ENCODE measurements around the gene POLL.

Gene POLL

DNA sequence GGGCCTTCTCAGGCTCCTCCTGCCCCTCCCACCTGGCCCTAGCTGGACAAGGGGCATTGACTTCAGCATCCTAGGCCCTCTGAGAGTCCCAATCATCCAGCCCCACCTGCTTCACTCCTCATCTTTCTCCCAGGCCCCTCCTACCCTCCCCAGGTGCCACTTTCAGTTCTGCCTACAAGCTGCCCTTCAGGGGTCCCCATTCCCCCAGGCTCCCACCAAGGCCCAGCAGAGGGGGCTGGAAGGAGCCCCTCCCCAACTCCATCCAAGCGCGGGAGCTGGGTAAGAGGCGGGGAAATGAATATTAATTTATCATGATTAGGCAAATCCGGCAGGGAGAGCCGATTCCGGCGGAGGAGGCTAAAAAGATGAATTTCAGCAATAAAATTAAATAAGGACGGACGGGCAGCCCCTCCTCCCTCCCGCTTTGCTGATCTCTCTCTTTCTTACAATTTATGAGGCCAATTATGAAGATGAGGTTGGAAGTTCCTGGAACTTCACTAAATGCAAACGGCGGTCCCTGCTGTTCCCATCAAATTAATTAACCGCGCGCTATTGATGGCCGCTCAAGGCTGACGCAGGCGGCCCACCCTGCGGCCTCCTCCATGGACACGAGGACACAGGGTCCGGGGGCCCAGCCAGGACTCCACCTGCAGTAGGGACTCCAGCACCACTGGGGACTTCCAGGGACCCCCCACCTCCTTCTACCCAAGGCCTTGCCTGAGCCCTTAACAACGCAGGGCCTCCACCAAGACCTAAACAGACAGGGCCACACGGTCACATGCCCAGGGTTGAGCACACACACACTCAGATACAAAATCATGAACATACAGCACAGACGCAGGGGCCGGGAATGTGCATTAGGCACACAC is 13.9 kb downstream of the POLL start:
- DNase-seq (ENCODE audit: low spot score): no peak

- DNase-seq (ENCODE audit: low spot score): no peak
These were observed 15.3 kb downstream of the POLL start for GRCh38 chr10:101572785-101573184.

GRCh38 chr10:101572126-101572525 is 15.9 kb downstream of the POLL start:
- DNase-seq (ENCODE audit: low spot score): no peak

DNA sequence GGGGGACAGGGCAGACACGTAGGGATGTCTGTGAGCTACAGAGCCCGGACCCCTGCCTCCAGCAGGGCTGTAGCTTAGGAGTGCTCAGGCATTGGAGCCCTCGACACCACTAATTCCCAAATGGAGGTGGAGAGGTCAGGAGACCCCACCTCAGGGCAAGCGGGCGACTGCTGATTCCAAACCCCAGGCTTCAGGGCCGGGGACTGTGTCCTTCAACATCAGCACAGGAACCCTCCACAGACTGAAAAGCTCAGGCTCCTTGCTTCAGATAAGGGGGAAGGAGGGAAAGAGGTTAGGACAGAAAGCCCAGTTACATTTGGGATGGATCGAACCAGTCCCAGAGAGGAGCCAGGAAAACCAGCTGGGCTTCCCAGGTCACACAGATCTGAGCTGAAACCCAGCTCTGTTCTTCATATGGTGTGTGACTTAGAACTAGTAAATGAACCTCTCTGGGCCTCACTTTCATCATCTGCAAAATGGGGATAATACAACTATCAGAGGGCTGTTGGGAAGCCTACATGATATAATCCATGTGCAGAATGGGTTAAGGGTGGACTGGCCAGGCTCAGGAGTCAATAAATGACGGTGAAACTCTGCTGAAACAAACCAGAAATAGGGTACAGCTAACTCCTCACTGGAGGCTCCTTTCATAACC is 16.7 kb downstream of the POLL start:
- DNase-seq (ENCODE audit: low spot score): no peak

DNA sequence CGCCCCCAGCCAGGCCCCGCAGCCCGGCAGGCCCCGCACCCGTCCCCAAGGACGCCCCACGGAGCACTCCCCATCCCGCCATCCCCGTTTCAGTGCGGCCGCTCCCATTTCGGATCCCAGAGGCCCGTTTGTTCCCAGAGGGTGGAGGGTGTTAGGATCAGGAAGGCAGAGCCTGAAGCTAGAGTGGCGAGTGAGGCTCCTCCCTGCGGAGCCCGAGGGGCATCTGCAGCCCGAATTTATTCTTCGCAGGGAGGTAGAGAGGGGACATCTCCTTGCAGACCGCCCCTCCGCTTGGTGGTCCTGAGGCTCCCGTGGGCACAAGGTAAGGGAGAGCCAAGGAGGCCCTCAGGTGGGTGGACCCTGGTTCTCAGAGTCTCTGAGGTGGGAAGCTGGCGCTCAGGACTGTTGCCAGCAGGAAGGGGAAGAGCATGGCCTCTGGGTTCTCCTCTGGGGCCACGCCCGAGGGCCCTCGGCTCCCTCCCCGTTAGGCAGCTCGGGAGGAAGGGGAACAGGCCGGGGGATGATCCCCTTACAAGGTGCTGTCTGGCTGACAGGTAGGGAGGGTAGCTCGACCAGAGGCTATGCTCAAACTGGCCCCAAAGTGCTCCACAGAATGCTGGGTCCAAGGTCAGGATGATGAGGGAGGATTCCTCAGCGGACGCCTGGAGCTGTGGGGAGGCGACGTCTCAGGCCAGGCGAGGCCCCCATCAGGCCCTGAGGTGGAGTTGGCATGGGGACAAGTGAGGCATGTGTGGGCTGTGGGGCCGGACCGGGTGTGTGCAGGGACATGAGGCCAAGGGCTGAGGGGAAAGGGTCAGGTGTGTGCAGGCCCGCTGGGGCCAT is 17.4 kb downstream of the POLL start:
- no peak for DNase-seq (ENCODE audit: low spot score)

GRCh38 chr10:101569622-101570427 is 18.2 kb downstream of the POLL start:
- DNase-seq (ENCODE audit: low spot score): peak; percentile 74

- DNase-seq (ENCODE audit: low spot score): no peak
These were observed 18.8 kb downstream of the POLL start for GRCh38 chr10:101569323-101569621.

DNA sequence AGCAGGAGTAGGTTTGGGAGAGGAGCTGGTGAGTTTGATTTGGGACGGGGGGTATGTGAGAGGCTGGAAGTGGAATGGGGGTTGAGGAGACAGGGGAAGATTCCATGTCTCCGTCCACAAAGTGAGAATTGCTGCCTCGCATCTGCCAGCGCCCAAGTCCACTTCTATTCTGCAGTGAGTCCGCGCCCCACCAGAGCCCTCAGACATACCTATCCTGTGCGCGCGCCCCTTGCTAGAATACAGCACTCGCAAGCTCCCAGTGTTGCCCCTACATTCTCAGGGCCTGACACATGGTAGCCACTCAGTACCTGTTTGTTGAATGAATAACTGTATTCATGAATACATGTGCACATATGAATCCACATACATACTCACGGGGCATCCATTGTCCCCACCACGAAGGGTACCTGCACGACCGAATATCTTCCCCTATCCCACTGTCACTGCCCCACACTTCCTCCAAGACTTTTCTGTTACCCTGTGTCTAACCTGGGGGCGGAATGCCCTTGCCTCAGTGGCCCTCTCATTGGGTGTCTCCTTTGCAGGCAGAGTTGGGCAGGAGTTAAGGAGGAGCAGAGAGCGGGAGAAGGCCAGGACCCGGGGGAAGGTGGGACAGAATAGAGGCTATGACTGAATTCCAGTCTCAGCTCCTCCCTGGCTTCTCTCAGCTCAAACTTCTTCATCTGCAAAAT is 19.9 kb downstream of the POLL start:
- no peak for DNase-seq (ENCODE audit: low spot score)

DNA sequence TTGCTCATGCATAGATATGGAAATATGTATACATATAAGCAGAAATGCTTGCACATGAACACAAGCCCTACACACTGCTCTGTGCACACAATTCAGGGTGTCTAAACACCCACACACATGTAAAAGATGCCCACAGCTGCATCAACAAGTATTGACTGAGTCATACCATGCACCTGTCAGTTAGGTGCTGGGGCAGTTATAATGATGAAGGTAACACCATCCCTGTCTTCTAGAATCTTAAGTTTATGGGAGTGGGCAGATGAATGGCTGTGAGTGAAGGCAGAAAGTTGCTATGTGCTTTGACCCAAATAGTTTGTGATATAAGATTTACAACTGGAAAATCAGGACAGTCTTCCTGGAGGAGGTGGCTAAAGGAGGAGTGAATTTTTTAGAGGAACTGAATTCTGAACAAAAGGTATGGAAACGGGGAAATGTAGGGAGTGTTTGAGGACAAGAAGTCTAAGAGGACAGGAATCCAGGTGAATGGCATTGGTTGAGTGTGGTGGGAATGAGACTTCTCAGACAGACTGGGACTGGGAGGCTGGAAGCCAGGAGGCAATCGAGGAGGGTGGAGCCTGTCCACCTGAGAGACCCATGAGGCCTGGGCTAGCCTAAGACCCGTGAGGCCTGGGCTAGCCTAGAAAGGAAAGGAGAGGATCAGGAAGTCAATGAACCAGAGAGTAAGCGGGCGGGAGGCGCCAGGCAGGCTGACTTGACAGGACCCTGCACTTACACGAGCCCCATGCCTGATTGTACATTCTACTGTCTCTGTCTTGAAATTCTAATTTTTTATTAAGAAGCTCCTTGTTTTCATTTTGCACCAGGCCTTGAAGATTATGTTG is 20.7 kb downstream of the POLL start:
- no peak for DNase-seq (ENCODE audit: low spot score)

DNA sequence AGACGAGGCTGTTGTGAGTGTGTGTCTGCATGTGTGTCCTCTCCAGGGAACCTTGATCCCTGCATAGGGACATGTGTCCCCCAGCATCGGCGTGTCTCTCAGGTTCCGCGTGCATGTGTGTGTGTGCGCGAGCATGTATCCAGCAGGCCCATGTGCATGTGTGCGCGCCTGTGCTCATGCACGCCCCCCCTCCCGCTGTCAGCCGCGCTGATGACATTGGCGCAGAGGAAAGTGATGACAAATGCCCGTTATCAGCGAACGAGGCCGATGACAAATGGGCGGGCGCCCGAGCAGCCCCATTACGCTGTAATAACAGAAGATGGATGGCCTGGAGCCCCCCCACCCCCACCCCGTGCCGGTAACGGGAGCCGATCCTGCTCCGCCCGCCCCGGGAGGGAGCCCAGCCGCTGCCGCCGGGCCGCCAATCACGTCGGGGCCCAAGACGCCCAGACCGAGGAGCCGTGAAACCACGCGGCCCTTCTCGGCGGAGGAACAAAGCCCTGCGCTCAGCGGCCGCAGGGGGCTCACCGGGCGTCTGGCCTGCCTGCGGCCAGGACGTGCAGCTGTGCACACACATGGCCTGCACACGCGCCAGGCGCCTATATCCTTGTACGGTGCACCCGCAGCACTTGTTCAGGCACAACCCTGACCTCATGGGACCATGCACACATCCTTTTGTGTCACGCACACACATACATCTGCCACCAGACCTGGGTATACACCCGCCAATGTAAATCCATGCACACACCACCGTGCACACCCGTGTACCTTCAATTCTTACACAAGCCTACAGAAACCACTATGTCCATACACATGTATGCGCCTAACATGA is 21.5 kb downstream of the POLL start:
- DNase-seq (ENCODE audit: low spot score): no peak

DNA sequence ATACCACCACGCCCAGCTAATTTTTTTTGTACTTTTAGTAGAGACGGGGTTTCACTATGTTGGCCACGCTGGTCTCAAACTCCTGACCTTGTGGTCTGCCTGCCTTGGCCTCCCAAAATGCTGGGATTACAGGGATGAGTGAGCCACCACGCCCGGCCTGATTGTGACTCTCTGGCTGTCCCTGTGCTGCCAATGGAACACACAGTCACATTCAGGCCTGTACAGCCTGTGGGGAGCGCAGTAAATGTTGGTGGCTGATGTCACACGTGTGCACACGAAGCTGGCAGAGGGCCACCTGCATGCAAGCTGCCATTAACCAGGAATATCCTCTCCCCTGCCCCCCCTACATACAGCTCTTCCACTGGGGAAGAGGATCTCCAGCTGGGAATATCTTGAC is 22.1 kb downstream of the POLL start:
- no peak for DNase-seq (ENCODE audit: low spot score)

DNA sequence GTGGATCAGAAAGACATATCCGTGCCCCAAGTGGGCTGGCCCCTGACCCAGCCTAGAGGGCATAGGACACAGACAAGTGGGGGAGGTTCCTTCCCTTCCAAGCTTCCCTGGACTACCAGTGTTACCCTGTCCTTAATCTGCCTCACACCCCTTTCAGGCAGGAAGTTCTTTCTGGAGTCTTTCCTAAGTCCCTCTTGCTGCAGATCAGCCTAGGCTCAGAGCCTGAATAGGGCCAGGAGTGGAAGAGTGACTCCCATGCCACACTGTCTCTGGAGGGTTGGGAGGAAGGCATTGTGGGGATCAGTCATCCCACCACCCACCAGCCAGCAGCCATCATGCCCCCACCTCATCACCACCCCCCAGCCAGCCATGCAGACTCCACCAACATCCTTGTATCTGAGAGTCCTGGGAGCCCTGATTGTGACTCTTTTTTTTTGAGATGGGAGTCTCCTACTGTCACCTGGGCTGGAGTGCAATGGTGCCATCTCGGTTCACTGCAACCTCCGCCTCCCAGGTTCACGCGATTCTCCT is 22.6 kb downstream of the POLL start:
- DNase-seq (ENCODE audit: low spot score): no peak

DNA sequence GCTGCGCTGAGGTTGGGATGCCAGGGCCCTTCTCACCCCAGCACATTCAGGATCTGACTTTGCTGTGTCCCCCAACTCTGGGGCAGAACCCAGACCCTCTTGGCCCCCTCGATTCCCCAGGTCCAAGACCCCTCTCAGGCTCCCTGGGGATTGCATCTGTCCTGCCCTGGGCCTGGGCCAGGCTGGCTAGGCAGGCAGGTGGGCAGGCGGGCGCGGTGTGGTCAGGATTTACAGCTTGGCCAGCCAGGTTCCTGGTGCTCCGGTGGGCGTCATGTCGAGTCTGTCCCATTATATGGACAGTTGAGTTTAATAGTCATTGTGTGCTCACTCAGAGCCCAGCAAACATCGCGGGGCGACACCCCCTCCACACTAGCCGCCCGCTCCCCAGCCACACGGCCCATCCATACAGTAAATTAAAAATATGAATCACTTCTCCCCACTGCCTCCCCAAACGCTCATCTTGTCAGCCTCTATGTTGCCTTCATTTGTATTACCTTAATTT is 23.5 kb downstream of the POLL start:
- DNase-seq (ENCODE audit: low spot score): no peak

DNA sequence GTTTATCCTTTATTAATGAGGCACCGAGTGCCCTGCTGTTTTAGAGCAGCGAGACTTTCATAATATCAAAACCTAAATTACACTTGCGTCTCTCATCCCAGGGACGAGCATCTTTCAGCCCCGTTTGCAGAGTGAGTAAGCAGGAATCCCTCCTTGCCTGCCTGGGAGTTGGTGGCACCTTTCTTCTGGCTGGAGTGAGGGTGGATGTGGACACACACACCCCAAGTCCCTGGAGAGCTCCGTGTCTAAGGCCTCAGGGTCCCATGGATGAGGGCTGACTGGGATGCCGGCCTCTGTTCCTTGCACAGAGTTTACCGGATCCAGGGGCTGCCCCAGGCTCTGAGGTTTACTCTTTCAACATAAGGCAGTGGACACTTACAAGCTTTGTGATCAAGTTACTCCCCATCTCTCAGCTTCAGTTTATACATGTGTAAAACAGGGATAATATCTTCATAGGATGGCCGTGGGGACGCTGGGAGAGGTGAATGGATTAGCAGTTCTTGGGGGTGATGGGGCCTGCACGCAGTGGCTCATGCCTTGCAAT is 24.5 kb downstream of the POLL start:
- DNase-seq (ENCODE audit: low spot score): no peak

- no peak for DNase-seq (ENCODE audit: low spot score)
These were observed 25.1 kb downstream of the POLL start for GRCh38 chr10:101563007-101563406.

DNA sequence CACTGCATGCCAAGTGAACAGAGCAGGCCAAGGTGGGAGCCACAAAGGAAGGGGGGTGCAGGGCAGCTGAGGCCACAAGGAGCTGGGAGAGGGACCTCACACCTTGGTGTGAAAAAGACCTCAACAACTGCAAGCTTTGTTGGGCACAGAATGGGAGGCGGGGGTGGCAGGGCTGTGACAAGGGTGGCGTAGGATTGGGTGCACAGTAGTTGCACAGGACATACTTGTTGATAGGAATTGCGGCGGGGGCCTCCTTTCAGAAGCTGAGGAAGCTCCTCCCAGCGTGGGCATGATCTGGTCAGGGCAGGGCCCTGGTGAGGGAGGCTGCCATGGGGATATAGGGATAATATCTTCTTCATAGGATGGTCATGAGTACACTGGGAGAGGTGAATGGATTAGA is 25.8 kb downstream of the POLL start:
- no peak for DNase-seq (ENCODE audit: low spot score)

GRCh38 chr10:101561068-101561915 is 26.8 kb downstream of the POLL start:
- no peak for DNase-seq (ENCODE audit: low spot score)
